ENCODE data around the gene C4A.
"Not testable (repeated sequence)": the region's sequence is repeated elsewhere in the genome, so short reads cannot be mapped to it uniquely, and the experiment has no call there.

Gene C4A

GRCh38 chr6:31961616-31962015, 20.2 kb upstream of the C4A start:
- DNase-seq (ENCODE audit: low read depth): no peak

DNA sequence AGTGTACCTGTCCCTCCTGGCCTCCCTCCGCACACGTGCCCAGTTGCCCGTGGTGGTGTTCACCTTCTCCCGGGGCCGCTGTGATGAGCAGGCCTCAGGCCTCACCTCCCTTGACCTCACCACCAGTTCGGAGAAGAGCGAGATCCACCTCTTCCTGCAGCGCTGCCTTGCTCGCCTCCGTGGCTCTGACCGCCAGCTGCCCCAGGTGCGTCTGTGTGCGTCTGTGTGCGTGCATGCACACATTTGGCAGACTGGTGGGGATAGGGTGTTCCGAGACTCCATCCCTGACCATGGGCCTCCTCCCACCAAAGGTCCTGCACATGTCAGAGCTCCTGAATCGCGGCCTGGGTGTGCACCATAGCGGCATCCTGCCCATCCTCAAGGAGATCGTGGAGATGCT, 17.9 kb upstream of the C4A start:
- no peak for DNase-seq (ENCODE audit: low read depth)

DNA sequence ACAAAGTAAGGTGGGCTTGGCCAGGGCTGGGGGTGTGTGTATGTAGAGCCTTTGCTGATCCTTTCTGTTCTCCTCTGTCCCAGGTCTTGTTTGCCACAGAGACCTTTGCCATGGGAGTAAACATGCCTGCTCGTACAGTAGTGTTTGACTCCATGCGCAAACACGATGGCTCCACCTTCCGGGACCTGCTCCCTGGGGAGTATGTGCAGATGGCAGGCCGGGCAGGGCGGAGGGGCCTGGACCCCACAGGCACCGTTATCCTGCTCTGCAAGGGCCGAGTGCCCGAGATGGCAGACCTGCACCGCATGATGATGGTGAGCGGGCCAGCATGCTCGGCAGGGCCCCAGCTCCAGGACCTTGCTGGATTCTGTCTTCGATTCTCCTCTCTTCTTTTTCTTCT, 16.2 kb upstream of the C4A start:
- no peak for DNase-seq (ENCODE audit: low read depth)

- no peak for DNase-seq (ENCODE audit: low read depth)
These were observed 15.4 kb upstream of the C4A start for GRCh38 chr6:31966506-31966905.

GRCh38 chr6:31966997-31967925, 14.6 kb upstream of the C4A start:
- no peak for DNase-seq (ENCODE audit: low read depth)

- no peak for DNase-seq (ENCODE audit: low read depth)
These were observed 13.9 kb upstream of the C4A start for GRCh38 chr6:31967926-31968320.

DNA sequence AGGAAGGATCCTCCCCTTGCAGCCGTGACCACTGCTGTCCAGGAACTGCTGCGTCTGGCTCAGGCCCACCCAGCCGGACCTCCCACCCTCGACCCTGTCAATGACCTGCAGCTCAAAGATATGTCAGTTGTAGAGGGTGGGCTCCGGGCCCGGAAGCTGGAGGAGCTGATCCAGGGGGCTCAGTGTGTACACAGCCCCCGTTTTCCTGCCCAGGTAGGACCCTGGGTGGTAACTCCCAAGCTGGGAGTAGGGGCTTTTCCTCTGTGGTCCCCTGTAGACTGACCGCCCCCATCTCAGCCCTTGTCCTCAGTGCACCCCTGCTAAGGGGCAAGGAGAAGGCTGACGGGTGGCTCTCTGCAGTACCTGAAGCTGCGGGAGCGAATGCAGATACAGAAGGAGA, 13.5 kb upstream of the C4A start:
- DNase-seq (ENCODE audit: low read depth): no peak

DNA sequence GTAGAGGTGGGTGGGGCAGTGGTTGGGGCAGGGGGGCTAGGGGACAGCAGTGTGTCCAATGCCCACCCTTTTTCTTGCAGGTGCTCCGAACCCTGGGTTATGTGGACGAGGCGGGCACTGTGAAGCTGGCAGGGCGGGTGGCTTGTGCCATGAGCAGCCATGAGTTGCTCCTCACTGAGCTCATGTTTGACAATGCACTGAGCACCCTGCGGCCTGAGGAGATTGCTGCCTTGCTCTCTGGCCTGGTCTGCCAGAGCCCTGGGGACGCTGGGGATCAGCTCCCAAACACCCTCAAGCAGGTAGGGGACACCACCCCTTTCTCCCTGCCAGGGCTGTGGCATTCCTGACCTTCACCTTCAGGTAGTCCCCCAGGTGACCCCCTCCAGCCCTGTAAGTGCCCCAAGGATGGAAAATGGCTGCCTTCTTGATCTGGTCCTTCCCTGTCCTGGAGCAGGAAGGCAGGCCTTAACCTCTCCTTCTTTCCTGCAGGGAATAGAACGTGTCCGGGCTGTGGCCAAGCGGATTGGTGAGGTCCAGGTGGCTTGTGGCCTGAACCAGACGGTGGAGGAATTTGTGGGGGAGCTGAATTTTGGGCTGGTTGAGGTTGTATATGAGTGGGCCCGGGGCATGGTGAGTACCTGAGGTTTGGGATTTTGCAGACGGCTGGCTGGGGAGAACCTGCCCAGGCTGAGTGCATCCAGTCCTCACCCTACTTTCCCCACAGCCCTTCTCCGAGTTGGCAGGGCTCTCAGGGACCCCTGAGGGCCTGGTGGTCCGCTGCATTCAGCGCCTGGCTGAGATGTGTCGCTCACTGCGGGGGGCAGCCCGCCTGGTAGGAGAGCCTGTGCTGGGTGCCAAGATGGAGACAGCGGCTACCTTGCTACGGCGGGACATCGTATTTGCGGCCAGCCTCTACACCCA, 12.8 kb upstream of the C4A start:
- no peak for DNase-seq (ENCODE audit: low read depth)

GRCh38 chr6:31969712-31970603, 11.9 kb upstream of the C4A start:
- DNase-seq (ENCODE audit: low read depth): peak; percentile 68

GRCh38 chr6:31970604-31971271, 11.1 kb upstream of the C4A start:
- no peak for DNase-seq (ENCODE audit: low read depth)

- no peak for DNase-seq (ENCODE audit: low read depth)
These were observed 10.4 kb upstream of the C4A start for GRCh38 chr6:31971279-31971992.

DNA sequence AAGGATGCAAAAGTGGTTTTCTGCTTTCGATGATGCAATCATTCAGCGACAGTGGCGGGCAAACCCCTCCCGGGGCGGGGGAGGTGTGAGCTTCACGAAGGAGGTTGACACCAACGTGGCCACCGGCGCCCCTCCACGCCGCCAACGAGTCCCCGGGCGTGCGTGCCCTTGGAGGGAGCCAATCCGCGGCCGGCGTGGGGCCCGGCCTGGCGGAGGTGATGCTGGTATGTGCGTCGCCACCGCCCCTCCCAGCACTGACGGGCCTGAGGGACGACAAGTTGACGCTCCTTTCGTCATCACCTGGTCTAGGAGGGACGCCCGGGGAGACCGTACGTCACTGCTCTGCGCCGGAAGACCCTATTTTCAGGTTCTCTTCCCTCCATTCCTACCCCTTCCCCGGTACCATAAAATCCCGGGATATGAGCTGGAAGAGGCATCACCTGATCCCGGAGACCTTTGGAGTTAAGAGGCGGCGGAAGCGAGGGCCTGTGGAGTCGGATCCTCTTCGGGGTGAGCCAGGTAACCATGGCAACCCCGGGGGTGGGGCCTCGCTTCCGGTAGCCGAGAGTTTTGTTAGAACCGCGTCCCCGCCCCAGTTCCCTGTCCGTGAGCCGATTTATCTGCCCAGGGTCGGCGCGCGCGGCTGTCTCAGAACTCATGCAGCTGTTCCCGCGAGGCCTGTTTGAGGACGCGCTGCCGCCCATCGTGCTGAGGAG, 9.7 kb upstream of the C4A start, which contains the start of gene DXO:
DXO (minus strand) TSS at position 146 of the 716 bp plus-strand sequence. CDS start 463 bp downstream, outside the sequence.
- DNase-seq (ENCODE audit: low read depth): peak; percentile 99

- DNase-seq (ENCODE audit: low read depth): peak; percentile 80
These were observed 9.0 kb upstream of the C4A start for GRCh38 chr6:31972709-31973350.

- DNase-seq (ENCODE audit: low read depth): not testable (repeated sequence)
These were observed 5.8 kb upstream of the C4A start for GRCh38 chr6:31976065-31976464.

- no peak for DNase-seq (ENCODE audit: low read depth)
These were observed 3.9 kb upstream of the C4A start for GRCh38 chr6:31977816-31978431.

- DNase-seq (ENCODE audit: low read depth): no peak
These were observed 3.0 kb upstream of the C4A start for GRCh38 chr6:31978831-31979230.

DNA sequence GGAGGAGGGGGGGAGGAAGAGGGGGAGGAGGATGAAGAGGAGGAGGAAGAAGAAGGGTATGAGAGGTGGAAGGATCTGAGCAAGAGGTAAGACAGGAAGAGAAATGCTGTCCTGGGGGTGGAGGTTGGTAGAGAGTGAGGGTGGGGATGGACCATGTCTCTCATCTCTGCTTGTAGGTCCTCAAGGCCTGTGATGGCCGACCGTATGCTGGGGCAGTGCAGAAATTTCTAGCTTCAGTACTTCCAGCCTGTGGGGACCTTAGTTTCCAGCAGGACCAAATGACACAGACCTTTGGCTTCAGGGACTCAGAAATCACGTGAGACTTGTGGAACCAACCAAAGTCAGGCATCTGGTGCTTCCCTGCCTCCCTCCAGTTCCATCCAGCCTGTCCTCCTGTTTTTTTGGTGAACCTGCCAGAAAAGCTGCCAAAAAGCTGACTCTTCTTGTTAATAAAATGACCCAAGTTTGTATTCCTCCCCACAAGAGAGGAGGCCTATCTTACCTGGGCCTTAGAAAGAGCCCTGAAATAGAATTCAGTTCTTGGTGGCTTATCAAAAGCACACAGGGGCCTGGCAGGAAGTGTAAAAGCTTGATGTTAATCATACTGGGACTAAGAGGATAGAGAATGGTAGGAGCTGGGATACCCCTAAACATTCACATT, 2.5 kb upstream of the C4A start:
- DNase-seq (ENCODE audit: low read depth): no peak

GRCh38 chr6:31980195-31980876, 1.5 kb upstream of the C4A start:
- DNase-seq (ENCODE audit: low read depth): not testable (repeated sequence)
